MM.1S (cell line): ENCODE data around the gene ANKRD65.
"Not testable (repeated sequence)": the region's sequence is repeated elsewhere in the genome, so short reads cannot be mapped to it uniquely, and the experiment has no call there.

Experiments
- DNase-seq: peaks from one replicate; pipeline ENCODE4 v3.0.0-alpha.2; 2015
- H2AFZ ChIP-seq: fragments of 300-600 bp; sonication (generic); 2 replicates; pipeline ENCODE4 v1.6.0; 2016; ENCODE audit warnings: antibody characterized with exemption, low read length
- H3F3A ChIP-seq: fragments of 300-600 bp; sonication (generic); 2 replicates; pipeline ENCODE4 v1.6.1; 2016; ENCODE audit warnings: mild to moderate bottlenecking, antibody characterized with exemption, low read length, moderate library complexity, mixed read lengths; ENCODE audit not compliant: insufficient read depth
- H3K27ac ChIP-seq: fragments of 300-600 bp; sonication (generic); 2 replicates; pipeline ENCODE4 v1.5.1; 2016; ENCODE audit warnings: mild to moderate bottlenecking, low read length
- H3K27me3 ChIP-seq: fragments of 300-600 bp; sonication (generic); replicated peaks from 2 replicates; pipeline ENCODE4 v1.6.0; 2016; ENCODE audit warnings: low read length; ENCODE audit not compliant: insufficient read depth
- H3K36me3 ChIP-seq: fragments of 300-600 bp; sonication (generic); replicated peaks from 2 replicates; pipeline ENCODE4 v1.6.1; 2016; ENCODE audit warnings: mild to moderate bottlenecking, low read length, mixed read lengths; ENCODE audit not compliant: insufficient read depth
- H3K4me1 ChIP-seq: fragments of 300-600 bp; sonication (generic); 2 replicates; pipeline ENCODE4 v1.6.1; 2016; ENCODE audit warnings: low read length, mixed read lengths
- H3K4me2 ChIP-seq: fragments of 300-600 bp; sonication (generic); 2 replicates; pipeline ENCODE4 v1.6.0; 2016; ENCODE audit warnings: low read depth, low read length
- H3K4me3 ChIP-seq: fragments of 300-600 bp; sonication (generic); 2 replicates; pipeline ENCODE4 v1.5.1; 2016; ENCODE audit warnings: low read length, mixed read lengths
- H3K79me2 ChIP-seq: fragments of 300-600 bp; sonication (generic); 2 replicates; pipeline ENCODE4 v1.6.1; 2016; ENCODE audit warnings: mixed run types, low read length, mixed read lengths
- H3K9ac ChIP-seq: fragments of 300-600 bp; sonication (generic); 2 replicates; pipeline ENCODE4 v1.6.1; 2016; ENCODE audit warnings: low read length, mixed read lengths
- H3K9me2 ChIP-seq: fragments of 300-600 bp; sonication (generic); replicated peaks from 2 replicates; pipeline ENCODE4 v1.6.1; 2016; ENCODE audit warnings: mild to moderate bottlenecking, low read length, mixed read lengths; ENCODE audit not compliant: insufficient read depth
- H3K9me3 ChIP-seq: fragments of 300-600 bp; sonication (generic); replicated peaks from 2 replicates; pipeline ENCODE4 v1.6.1; 2016; ENCODE audit warnings: mild to moderate bottlenecking, low read length, mixed read lengths; ENCODE audit not compliant: insufficient read depth
- H4K20me1 ChIP-seq: fragments of 300-600 bp; sonication (generic); 2 replicates; pipeline ENCODE4 v1.6.1; 2016; ENCODE audit warnings: mild to moderate bottlenecking, low read length, moderate library complexity, mixed read lengths; ENCODE audit not compliant: insufficient read depth
- CTCF ChIP-seq: fragments of 300-600 bp; sonication (generic); IDR thresholded peaks from 2 replicates; pipeline ENCODE4 v1.5.1; 2016; ENCODE audit warnings: antibody characterized with exemption, low read length, mixed read lengths
- EZH2 ChIP-seq: fragments of 300-600 bp; sonication (generic); optimal IDR thresholded peaks from 2 replicates; pipeline ENCODE3; 2017; ENCODE audit warnings: low read depth, mild to moderate bottlenecking, antibody characterized with exemption, low read length, mixed read lengths
- EZH2phosphoT487 ChIP-seq: fragments of 300-600 bp; sonication (generic); IDR thresholded peaks from 2 replicates; pipeline ENCODE4 v1.6.1; 2018; ENCODE audit warnings: antibody characterized with exemption, low read length

ANKRD65 gene

GRCh38 chr1:1403653-1404052, 17.4 kb downstream of the ANKRD65 start:
- Histone ChIP-seq H3K4me3 (no peak overlapping the region), H3K4me2 (no peak overlapping the region), H3K27me3 (no peaks in the 10 kb centered on the region), H3K9me3 (no peaks in the 10 kb centered on the region), H3K27ac (no peak overlapping the region), H4K20me1 (no peaks in the 10 kb centered on the region), H3K9me2 (no peaks in the 10 kb centered on the region), H2AFZ (no peak overlapping the region), H3K36me3 (peaks cover 9% of the 10 kb centered on the region), H3K4me1 (peaks cover 14% of the 10 kb centered on the region; the same call in 1 of the 2 replicates), H3F3A (peaks cover 16% of the 10 kb centered on the region), H3K79me2 (peaks cover 86% of the 10 kb centered on the region), H3K9ac (no peak overlapping the region)
- TF ChIP-seq EZH2phosphoT487 (no peak), CTCF (no peak), EZH2 (no peak)
- DNase-seq, result no peak

- not testable (repeated sequence) for H4K20me1 ChIP-seq, H3K27ac ChIP-seq, H3K9me2 ChIP-seq, H3K9ac ChIP-seq, H3K4me3 ChIP-seq, H2AFZ ChIP-seq, H3K36me3 ChIP-seq, H3K27me3 ChIP-seq, DNase-seq, H3K4me2 ChIP-seq, H3K9me3 ChIP-seq
- Histone ChIP-seq H3F3A (peaks cover 16% of the 10 kb centered on the region), H3K4me1 (peaks cover 11% of the 10 kb centered on the region), H3K79me2 (peaks cover 86% of the 10 kb centered on the region)
Measured at GRCh38 chr1:1402901-1403392, 18.1 kb downstream of the ANKRD65 start.

- TF ChIP-seq EZH2 (no peak), CTCF (peak; percentile 62), EZH2phosphoT487 (no peak)
- DNase-seq, result peak; percentile 33
Measured at GRCh38 chr1:1402072-1402900, 18.8 kb downstream of the ANKRD65 start.

GRCh38 chr1:1401457-1402010, 19.5 kb downstream of the ANKRD65 start:
- peaks cover 16% of the 10 kb centered on the region for H3K36me3 ChIP-seq
- H3K4me2 ChIP-seq, result no peak overlapping the region
- no peak for DNase-seq
- H3K79me2 ChIP-seq, result peaks cover 85% of the 10 kb centered on the region
- no peak overlapping the region for H3K27ac ChIP-seq
- H3K9me3 ChIP-seq, result no peaks in the 10 kb centered on the region
- no peak for TF ChIP-seq EZH2phosphoT487
- TF ChIP-seq EZH2, result no peak
- TF ChIP-seq CTCF, result no peak
- no peak overlapping the region for H3K4me3 ChIP-seq
- no peaks in the 10 kb centered on the region for H4K20me1 ChIP-seq
- no peaks in the 10 kb centered on the region for H3K27me3 ChIP-seq
- H3K9me2 ChIP-seq, result no peaks in the 10 kb centered on the region
- H3K9ac ChIP-seq, result no peak overlapping the region
- H3K4me1 ChIP-seq, result peaks cover 14% of the 10 kb centered on the region
- no peak overlapping the region for H2AFZ ChIP-seq
- peaks cover 13% of the 10 kb centered on the region for H3F3A ChIP-seq

More at GRCh38 chr1:1402072-1402900, 18.8 kb downstream of the ANKRD65 start:
- H3K27me3 ChIP-seq, result no peaks in the 10 kb centered on the region
- H3K4me2 ChIP-seq, result no peak overlapping the region
- H4K20me1 ChIP-seq, result no peaks in the 10 kb centered on the region
- H3K79me2 ChIP-seq, result peaks cover 86% of the 10 kb centered on the region
- H3K4me3 ChIP-seq, result no peak overlapping the region
- no peaks in the 10 kb centered on the region for H3K9me2 ChIP-seq
- H3K9me3 ChIP-seq, result no peaks in the 10 kb centered on the region
- no peak overlapping the region for H3K9ac ChIP-seq
- H3F3A ChIP-seq, result peaks cover 16% of the 10 kb centered on the region
- peaks cover 11% of the 10 kb centered on the region for H3K36me3 ChIP-seq
- H2AFZ ChIP-seq, result no peak overlapping the region
- H3K4me1 ChIP-seq, result peaks cover 14% of the 10 kb centered on the region
- H3K27ac ChIP-seq, result no peak overlapping the region
